Stimulated activated naive CD4-positive, alpha-beta T cell treated with Interleukin-2 at 50 U/mL for 16 hours (primary cell): ENCODE results near the gene LRP6.
"Not testable (repeated sequence)": the region's sequence is repeated elsewhere in the genome, so short reads cannot be mapped to it uniquely, and the experiment has no call there.

Source experiments
- DNase-seq: peaks from one replicate; lab custom pipeline; 2025; lab: John Stamatoyannopoulos, UW

Gene LRP6

GRCh38 chr12:12121061-12121460, 145.8 kb downstream of the LRP6 start:
- DNase-seq, result no peak

GRCh38 chr12:12116677-12117076, 150.2 kb downstream of the LRP6 start:
- no peak for DNase-seq

GRCh38 chr12:12115514-12115913, 151.3 kb downstream of the LRP6 start:
- DNase-seq, result no peak

DNA sequence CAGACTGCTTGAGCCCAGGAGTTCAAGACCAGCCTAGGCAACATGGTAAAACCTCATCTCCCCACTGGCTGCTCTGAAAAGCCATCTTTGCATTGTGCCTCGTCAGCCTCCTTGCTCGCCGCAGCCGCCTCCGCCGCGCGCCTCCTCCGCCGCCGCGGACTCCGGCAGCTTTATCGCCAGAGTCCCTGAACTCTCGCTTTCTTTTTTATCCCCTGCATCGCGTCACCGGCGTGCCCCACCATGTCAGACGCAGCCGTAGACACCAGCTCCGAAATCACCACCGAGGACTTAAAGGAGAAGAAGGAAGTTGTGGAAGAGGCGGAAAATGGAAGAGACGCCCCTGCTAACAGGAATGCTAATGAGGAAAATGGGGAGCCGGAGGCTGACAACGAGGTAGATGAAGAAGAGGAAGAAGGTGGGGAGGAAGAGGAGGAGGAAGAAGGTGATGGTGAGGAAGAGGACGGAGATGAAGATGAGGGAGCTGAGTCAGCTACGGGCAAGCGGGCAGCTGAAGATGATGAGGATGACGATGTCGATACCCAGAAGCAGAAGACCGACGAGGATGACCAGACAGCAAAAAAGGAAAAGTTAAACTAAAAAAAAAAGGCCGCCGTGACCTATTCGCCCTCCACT, 155.8 kb downstream of the LRP6 start:
- DNase-seq, result not testable (repeated sequence)

DNA sequence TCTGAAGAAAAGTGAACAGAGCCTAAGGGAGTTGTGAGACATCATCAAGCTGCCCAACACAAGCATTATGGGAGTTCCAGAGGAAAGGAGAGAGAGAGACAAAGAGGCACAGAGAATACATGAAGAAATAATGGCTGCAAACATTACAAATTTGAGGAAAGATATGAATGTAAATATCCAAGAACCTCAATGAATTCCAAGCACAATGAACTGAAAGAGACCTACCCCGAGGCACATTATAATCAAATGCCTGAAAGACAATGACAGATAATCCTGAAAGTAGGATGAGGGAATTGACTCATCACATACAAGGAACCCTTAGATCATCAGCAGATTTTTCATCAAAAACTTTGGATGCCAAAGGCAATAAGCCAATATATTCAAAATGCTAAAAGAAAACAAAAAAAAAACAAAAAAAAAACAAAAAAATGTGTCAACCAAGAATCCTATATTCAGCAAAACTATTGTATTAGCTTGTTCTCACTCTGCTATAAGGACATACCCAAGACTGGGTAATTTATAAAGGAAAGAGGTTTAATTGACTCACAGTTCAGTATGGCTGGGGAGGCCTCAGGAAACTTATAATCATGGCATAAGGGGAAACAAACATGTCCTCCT, 158.3 kb downstream of the LRP6 start:
- no peak for DNase-seq

DNA sequence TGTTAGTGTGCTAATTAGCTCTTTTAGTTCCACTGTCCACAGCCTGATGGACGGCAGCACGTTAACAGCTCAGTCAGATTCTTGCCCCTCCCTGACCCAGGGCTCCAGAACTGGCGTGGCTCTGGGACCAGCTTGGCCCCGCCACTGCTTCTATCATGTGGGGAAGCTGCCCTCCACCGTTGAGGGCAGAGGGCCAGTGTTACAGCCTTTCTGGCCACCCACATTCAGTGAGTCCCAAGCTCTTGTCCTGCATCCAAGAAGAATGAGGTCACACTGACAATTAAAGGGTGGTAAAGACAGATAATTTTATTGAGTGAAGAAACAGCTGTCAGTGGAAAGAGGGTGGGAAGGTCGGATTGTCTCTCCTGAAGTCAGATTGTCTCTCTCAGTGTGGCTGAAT, 159.2 kb downstream of the LRP6 start:
- no peak for DNase-seq

- DNase-seq, result no peak
These were observed 167.7 kb downstream of the LRP6 start for GRCh38 chr12:12099102-12099501.

GRCh38 chr12:12098691-12099015, 168.2 kb downstream of the LRP6 start:
- no peak for DNase-seq

- DNase-seq, result no peak
These were observed 168.8 kb downstream of the LRP6 start for GRCh38 chr12:12097891-12098690.

DNA sequence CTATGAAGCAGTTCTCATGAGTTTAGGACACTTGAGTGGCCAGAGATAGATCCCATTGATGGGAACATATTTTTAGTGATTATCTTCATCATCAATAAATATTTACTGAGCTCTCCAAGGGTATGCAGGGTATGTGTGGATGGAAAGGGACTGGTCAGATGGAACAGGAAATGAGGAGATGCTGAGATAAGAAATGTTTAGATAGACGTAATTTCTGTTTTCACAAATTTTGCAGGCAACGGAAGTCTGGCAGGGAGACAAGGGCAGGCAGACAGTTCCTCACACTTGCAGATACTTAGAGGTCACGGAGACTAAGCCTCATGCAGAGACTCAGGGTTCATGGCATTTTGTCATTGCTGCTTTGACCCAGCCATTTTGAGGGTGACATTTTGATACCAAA, 171.8 kb downstream of the LRP6 start:
- no peak for DNase-seq

GRCh38 chr12:12094481-12094880, 172.4 kb downstream of the LRP6 start:
- DNase-seq, result no peak

- no peak for DNase-seq
These were observed 174.7 kb downstream of the LRP6 start for GRCh38 chr12:12091977-12092663.

DNA sequence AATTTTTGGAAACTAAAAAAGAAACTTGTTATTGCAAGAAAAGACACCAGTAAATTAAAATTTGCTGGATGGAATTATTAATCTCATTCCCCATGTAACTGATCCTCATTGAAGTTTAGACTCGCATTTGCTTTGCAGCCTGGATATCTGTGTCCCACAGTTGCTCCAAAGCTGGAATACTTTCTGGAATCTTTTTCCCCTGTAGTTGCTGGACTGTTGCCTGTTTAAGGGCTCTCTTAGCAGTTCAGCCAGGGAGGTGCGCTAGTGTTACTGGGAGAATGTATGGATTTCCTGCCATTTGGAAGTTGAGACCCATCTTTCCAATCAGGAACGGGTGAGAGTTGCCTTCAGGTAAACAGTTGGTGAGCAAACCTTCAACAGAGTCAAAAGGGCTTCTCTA, 175.8 kb downstream of the LRP6 start:
- DNase-seq, result no peak

- no peak for DNase-seq
These were observed 178.1 kb downstream of the LRP6 start for GRCh38 chr12:12088761-12089160.

- DNase-seq, result no peak
These were observed 178.7 kb downstream of the LRP6 start for GRCh38 chr12:12088147-12088546.

DNA sequence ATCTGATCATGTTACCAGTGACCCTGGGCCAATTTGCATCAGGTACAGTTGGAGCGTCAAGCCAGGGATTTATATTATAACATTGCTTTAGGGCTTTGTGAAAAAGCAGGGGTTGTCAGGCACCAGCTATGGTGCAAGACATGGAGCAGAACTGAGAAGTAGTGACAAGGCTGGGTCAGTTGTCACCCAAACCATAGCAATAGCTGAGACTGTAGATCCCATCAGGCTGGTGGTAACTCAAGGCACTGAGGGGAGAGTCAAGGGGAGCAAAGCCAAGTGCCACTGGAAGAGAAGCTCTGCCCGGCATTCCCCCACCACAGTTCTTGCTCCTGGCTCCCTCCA, 179.2 kb downstream of the LRP6 start:
- no peak for DNase-seq

- no peak for DNase-seq
These were observed 179.7 kb downstream of the LRP6 start for GRCh38 chr12:12086973-12087692.

DNA sequence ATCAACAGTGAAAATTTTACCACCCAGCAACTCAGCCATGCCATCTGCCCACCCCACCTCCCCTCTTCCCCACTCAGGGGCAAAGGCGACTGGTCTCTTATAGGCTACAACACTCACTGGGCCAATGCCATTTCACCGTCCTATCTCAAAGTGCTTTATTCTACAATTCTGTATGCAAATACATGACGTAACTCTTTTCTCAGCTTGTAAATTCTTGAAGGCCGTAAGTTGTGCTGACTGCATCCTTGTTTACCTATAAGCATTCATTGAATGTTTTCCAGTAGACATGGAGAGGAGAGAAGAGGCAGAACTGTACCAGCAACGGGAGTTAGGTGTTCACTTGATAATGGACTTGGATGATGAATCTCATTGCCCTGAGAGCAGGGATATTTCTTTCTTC, 180.5 kb downstream of the LRP6 start:
- no peak for DNase-seq

DNA sequence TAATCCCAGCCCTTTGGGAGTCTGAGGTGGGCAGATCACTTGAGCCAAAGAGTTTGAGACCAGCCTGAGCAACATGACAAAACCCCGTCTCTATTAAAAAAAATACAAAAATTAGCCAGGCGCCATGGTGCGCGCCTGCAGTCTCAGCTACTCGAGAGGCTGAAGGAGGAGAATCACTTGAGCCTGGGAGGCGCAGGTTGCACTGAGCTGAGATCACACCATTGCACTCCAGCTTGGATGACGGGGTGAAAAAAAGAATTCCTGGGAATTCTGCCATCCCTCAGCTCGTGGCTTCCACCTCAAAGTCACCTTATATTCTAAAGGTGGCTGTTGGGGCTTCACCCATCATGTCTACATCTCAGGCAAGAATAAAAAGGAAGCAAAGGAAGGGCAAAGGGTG, 183.2 kb downstream of the LRP6 start:
- DNase-seq, result no peak

DNA sequence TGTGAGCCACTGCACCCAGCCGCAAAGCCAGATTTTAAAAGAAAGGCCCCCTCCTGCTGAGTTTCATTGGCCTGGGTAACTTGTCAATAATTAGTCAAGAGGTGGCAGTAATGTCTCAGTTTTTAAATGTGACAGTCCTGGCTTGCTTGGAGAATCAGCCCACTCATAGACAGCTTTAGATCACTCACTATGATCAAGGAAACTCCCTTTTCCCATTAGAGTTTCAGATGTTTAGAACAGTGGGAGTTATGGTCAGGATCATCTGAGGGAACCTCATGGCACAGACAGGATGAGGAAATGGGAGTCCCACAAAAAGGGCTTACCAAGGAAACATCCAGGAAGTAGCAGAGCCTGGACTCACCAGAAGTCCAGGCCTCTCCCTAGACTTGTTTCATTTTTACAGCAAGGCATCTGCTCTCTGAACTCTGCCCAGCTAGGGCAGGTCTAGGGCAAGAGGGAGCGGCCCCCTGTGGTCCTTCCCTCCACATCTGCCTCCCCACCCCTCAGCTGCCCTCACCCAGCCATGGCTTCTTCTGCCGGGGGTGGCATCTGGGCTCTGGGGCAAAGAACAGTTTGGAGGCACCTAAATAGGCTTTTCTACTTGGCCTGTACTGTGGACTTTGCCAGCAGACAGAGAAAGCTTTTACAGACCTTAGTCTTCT, 184.9 kb downstream of the LRP6 start:
- DNase-seq, result no peak

- no peak for DNase-seq
These were observed 187.6 kb downstream of the LRP6 start for GRCh38 chr12:12079291-12079690.
